ENCODE measurements around the gene RSPO4. TPM values are rescaled to one million over a fixed set of nuclear protein-coding genes. Genes with fewer than 3 reads are reported as not detected.

The RSPO4 gene
- polyA plus RNA-seq, 2 donors = 0.04 to 0.06 TPM

- Histone ChIP-seq H3K4me3 (ENCODE audit: low read depth in 1 of 2, low read length in 2 of 2) (no peak overlapping the region), H3K9me3 (ENCODE audit: control insufficient read depth in 2 of 2, insufficient read depth in 1 of 2, low read depth in 1 of 2, low read length in 1 of 2) (no peaks in the 10 kb centered on the region), H3K4me1 (ENCODE audit: control insufficient read depth in 2 of 2, insufficient read depth in 2 of 2, low read length in 1 of 2) (no peaks in the 10 kb centered on the region), H3K27me3 (ENCODE audit: control insufficient read depth in 1 of 2, insufficient read depth in 2 of 2, low read length in 2 of 2) (no peaks in the 10 kb centered on the region), H3K27ac (ENCODE audit: low read depth in 2 of 2, low read length in 1 of 2) (no peak overlapping the region), H3K36me3 (ENCODE audit: control insufficient read depth in 2 of 2, insufficient read depth in 2 of 2, low read length in 1 of 2) (no peaks in the 10 kb centered on the region)
- 52 to 55% methylated on average over 9 of the region's 9 CpGs for WGBS, 2 donors
Observed at GRCh38 chr20:910132-910869, 91.8 kb downstream of the RSPO4 start.

- no peaks in the 10 kb centered on the region for H3K4me1 ChIP-seq (ENCODE audit: control insufficient read depth in 2 of 2, insufficient read depth in 2 of 2, low read length in 1 of 2)
- H3K27me3 ChIP-seq (ENCODE audit: control insufficient read depth in 1 of 2, insufficient read depth in 2 of 2, low read length in 2 of 2) = no peaks in the 10 kb centered on the region
- 56 to 64% methylated on average over 3 of the region's 3 CpGs for WGBS, 2 donors
Observed at GRCh38 chr20:909641-910040, 92.5 kb downstream of the RSPO4 start.

More at GRCh38 chr20:909641-910040, 92.5 kb downstream of the RSPO4 start:
- Histone ChIP-seq H3K9me3 (ENCODE audit: control insufficient read depth in 2 of 2, insufficient read depth in 1 of 2, low read depth in 1 of 2, low read length in 1 of 2) (no peaks in the 10 kb centered on the region), H3K36me3 (ENCODE audit: control insufficient read depth in 2 of 2, insufficient read depth in 2 of 2, low read length in 1 of 2) (no peaks in the 10 kb centered on the region), H3K4me3 (ENCODE audit: low read depth in 1 of 2, low read length in 2 of 2) (no peak overlapping the region), H3K27ac (ENCODE audit: low read depth in 2 of 2, low read length in 1 of 2) (no peak overlapping the region)

Other genes with a start within 250 kb of the RSPO4 start
- gene SLC52A3, start 233.8 kb downstream of the RSPO4 start, polyA plus RNA-seq = 1 to 10 TPM; 4.9 to 5.6 TPM
- gene FAM110A, start 168.6 kb downstream of the RSPO4 start, polyA plus RNA-seq = 10 to 100 TPM; 24.6 to 27.0 TPM
- gene ANGPT4, start 86.0 kb downstream of the RSPO4 start, polyA plus RNA-seq = under 1 TPM; 0.08 to 0.11 TPM
- gene PSMF1, start 116.3 kb upstream of the RSPO4 start, polyA plus RNA-seq = 10 to 100 TPM; 24.2 to 72.5 TPM
- 1 to 10 TPM; 1.4 to 3.9 TPM for gene TMEM74B, start 182.7 kb upstream of the RSPO4 start, polyA plus RNA-seq
- under 1 TPM; 0.27 to 0.33 TPM for gene C20orf202, start 201.1 kb upstream of the RSPO4 start, polyA plus RNA-seq
- gene RAD21L1, start 223.7 kb upstream of the RSPO4 start, polyA plus RNA-seq = not detected